Stomach (tissue), 4 donors: ENCODE measurements around the gene ADCY9.

ENCODE experiments used
- POLR2AphosphoS5 ChIP-seq, 3 donors: sonication (generic); formaldehyde crosslinking; IDR thresholded peaks; one replicate each; pipeline ENCODE4 v1.6.1; 2016; ENCODE audit warnings: antibody characterized with exemption in 3 of 3
- TF ChIP-seq, protein P1 (sequence below), 7 experiments: fragments of 450-650 bp in 4 of 7; fragments of 200-600 bp in 3 of 7; sonication (generic) in 3 of 7; IDR thresholded peaks; one replicate each; pipeline ENCODE4 v1.5.1; 2016 to 2019; ENCODE audit warnings: antibody characterized with exemption in 7 of 7, control low read depth in 2 of 7, mild to moderate bottlenecking in 1 of 7

DNA sequence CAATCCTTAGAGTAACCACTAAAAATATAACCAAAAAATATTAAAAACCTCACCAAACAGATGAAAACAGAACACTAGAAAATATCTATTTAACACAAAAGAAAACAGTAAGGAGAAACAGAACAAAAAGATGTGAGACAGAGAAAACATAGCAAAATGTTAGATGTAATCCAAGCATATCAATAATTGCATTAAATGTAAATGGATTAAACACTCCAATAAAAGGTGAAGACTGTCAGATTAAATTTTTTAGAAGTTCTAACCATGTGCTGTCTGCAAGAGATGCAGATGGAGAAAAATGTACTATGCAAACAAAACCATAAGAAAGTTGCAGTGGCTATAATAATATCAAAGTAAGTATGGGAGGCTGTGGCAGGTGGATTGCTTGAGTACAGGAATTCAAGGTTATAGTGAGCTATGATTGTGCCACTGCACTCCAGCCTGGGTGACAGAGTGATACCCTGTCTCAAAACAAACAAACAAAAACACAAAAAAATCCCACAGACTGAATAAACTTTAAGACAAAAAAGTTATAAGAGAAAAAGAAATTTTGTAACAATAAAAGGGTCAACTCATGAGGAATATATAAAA lies 53.9 kb downstream of the ADCY9 start:
- TF ChIP-seq, protein P1, sequence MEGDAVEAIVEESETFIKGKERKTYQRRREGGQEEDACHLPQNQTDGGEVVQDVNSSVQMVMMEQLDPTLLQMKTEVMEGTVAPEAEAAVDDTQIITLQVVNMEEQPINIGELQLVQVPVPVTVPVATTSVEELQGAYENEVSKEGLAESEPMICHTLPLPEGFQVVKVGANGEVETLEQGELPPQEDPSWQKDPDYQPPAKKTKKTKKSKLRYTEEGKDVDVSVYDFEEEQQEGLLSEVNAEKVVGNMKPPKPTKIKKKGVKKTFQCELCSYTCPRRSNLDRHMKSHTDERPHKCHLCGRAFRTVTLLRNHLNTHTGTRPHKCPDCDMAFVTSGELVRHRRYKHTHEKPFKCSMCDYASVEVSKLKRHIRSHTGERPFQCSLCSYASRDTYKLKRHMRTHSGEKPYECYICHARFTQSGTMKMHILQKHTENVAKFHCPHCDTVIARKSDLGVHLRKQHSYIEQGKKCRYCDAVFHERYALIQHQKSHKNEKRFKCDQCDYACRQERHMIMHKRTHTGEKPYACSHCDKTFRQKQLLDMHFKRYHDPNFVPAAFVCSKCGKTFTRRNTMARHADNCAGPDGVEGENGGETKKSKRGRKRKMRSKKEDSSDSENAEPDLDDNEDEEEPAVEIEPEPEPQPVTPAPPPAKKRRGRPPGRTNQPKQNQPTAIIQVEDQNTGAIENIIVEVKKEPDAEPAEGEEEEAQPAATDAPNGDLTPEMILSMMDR (IDR thresholded peaks at IDR 0.05), result no peak
- no peak for TF ChIP-seq POLR2AphosphoS5 (IDR thresholded peaks at IDR 0.05)
